Upper lobe of right lung (tissue), 1 donor: ENCODE results near the gene MFAP3L. TPM values are rescaled to one million over a fixed set of nuclear protein-coding genes. Genes with fewer than 3 reads are reported as not detected.
"Not testable (repeated sequence)": the region's sequence is repeated elsewhere in the genome, so short reads cannot be mapped to it uniquely, and the experiment has no call there.

Experiments used
- ATAC-seq: fragments of 200-7000 bp; cut with Tn5 transposase; one replicate; pipeline ENCODE4 v1.9.1; 2020; ENCODE audit warnings: mild to moderate bottlenecking, moderate library complexity
- DNase-seq: peaks from one replicate; pipeline ENCODE4 v3.0.0-alpha.2; 2020
- H3K27ac ChIP-seq: fragments of 200-600 bp; one replicate; pipeline ENCODE4 v1.8.0; 2022
- H3K27me3 ChIP-seq: fragments of 200-600 bp; one replicate; pipeline ENCODE4 v1.8.0; 2022; ENCODE audit warnings: mild to moderate bottlenecking
- H3K36me3 ChIP-seq: fragments of 200-600 bp; one replicate; pipeline ENCODE4 v1.8.0; 2022
- H3K4me1 ChIP-seq: fragments of 200-600 bp; one replicate; pipeline ENCODE4 v1.8.0; 2022
- H3K4me3 ChIP-seq: fragments of 200-600 bp; one replicate; pipeline ENCODE4 v1.8.0; 2022; ENCODE audit warnings: mild to moderate bottlenecking
- H3K9me3 ChIP-seq: fragments of 200-600 bp; one replicate; pipeline ENCODE4 v1.8.0; 2022
- intact Hi-C: fragments of 100-400 bp; cut with DNase I; formaldehyde crosslinking; loops from one replicate; pipeline ENCODE4 v1.11.0; 2022
- total RNA-seq: library from RNA; stranded (reverse); fragmentation: NEBNext Ultra II Directional; extraction: Animal tissue kit (Norgen Biotek cat#: 25700); gene quantifications from one replicate; pipeline ENCODE4 v1.2.1, GENCODE V29; 2021
- TF ChIP-seq, protein P1 (sequence below): fragments of 200-600 bp; IDR thresholded peaks from one replicate; pipeline ENCODE4 v1.8.0; 2022; ENCODE audit warnings: antibody characterized with exemption
- donor health status: DM: no; HTN: yes; CAD: no; lungs with severe emphysema.

MFAP3L gene
- total RNA-seq, 1 donor from 2014 or later: 9.6 TPM

GRCh38 chr4:169948271-169948670, 77.9 kb downstream of the MFAP3L start:
- H3K27ac ChIP-seq: no peak overlapping the region
- intact Hi-C loops: no loop called here

DNA sequence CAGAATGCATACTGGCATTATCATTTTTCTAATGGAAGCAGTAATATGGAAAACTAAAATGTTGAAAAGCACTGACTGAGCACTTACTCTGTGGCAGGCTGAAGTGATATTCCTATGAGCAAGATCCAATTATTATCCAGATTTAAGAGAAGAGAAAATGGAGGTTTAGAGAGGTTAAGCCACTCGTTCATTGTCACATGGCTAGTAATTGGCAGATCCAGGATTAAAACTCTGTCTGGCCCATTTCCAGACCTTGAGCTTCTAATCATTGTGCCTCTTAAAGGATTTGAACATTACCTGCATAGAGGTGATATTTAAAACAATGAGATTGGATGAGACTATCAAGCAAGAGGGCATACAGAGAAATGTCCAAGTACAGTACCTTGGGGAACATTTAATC, 80.6 kb downstream of the MFAP3L start:
- Histone ChIP-seq H3K4me1 (no peaks in the 10 kb centered on the region), H3K27me3 (no peaks in the 10 kb centered on the region), H3K36me3 (no peaks in the 10 kb centered on the region), H3K4me3 (no peak overlapping the region), H3K27ac (no peak overlapping the region), H3K9me3 (no peaks in the 10 kb centered on the region)
- intact Hi-C loops: no loop called here
- DNase-seq: no peak
- no peak for ATAC-seq
- TF ChIP-seq, protein P1, sequence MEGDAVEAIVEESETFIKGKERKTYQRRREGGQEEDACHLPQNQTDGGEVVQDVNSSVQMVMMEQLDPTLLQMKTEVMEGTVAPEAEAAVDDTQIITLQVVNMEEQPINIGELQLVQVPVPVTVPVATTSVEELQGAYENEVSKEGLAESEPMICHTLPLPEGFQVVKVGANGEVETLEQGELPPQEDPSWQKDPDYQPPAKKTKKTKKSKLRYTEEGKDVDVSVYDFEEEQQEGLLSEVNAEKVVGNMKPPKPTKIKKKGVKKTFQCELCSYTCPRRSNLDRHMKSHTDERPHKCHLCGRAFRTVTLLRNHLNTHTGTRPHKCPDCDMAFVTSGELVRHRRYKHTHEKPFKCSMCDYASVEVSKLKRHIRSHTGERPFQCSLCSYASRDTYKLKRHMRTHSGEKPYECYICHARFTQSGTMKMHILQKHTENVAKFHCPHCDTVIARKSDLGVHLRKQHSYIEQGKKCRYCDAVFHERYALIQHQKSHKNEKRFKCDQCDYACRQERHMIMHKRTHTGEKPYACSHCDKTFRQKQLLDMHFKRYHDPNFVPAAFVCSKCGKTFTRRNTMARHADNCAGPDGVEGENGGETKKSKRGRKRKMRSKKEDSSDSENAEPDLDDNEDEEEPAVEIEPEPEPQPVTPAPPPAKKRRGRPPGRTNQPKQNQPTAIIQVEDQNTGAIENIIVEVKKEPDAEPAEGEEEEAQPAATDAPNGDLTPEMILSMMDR: no peak

More at GRCh38 chr4:169948271-169948670, 77.9 kb downstream of the MFAP3L start:
- no peaks in the 10 kb centered on the region for H3K9me3 ChIP-seq
- no peaks in the 10 kb centered on the region for H3K27me3 ChIP-seq
- no peaks in the 10 kb centered on the region for H3K36me3 ChIP-seq
- H3K4me3 ChIP-seq: no peak overlapping the region
- DNase-seq (no peak), ATAC-seq (no peak)
- no peaks in the 10 kb centered on the region for H3K4me1 ChIP-seq
- TF ChIP-seq, protein P1: no peak

DNA sequence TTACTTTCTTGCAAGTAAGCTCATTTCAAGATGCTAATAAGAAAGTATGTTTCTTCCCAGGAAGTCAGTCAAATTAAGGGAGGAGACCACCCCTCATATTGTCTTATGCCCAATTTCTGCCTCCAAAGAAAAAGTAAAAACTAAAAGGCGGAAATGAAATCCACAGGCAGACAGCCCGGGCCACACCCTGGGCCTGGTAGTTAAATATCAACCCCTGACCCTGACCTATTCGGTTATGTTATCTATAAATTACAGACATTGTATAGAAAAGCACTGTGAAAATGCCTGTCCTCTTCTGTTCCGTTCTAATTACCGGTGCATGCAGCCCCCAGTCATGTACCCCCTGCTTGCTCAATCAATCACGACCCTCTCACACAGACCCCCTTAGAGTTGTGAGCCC, 82.6 kb downstream of the MFAP3L start:
- H3K27me3 ChIP-seq, H3K27ac ChIP-seq, ATAC-seq, H3K36me3 ChIP-seq, intact Hi-C loops, H3K4me1 ChIP-seq, H3K9me3 ChIP-seq, H3K4me3 ChIP-seq, DNase-seq: not testable (repeated sequence)

- Histone ChIP-seq H3K4me1 (no peaks in the 10 kb centered on the region), H3K27me3 (no peaks in the 10 kb centered on the region), H3K36me3 (no peaks in the 10 kb centered on the region), H3K4me3 (no peak overlapping the region), H3K27ac (no peak overlapping the region), H3K9me3 (no peaks in the 10 kb centered on the region)
- intact Hi-C loops: no loop called here
- TF ChIP-seq, protein P1: no peak
- no peak for ATAC-seq
- no peak for DNase-seq
These were observed 85.1 kb downstream of the MFAP3L start for GRCh38 chr4:169941141-169941540.

DNA sequence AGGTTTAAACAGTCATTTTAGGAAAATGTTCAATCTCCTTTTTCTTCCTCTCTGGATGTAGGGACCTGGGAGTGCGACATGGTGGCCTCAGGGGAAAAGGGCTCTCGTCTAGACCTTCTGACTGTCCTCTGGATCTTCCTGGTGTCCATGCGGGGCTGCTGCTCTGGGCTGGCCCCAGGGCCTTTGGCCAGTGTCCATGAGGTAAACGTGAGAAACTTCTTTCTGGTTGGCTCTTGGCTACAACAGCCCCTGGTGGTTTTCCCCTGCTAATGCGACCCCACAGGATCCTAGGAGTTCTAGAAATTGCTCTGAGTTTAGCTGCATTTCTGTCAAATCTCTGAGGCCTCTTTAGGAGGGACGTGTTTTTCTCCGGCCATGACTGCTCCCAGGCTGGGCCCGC, 85.7 kb downstream of the MFAP3L start:
- DNase-seq: no peak
- no peak overlapping the region for H3K27ac ChIP-seq
- no peaks in the 10 kb centered on the region for H3K9me3 ChIP-seq
- intact Hi-C loops: no loop called here
- TF ChIP-seq, protein P1: no peak
- ATAC-seq: no peak
- H3K4me3 ChIP-seq: no peak overlapping the region
- H3K27me3 ChIP-seq: no peaks in the 10 kb centered on the region
- no peaks in the 10 kb centered on the region for H3K36me3 ChIP-seq
- no peaks in the 10 kb centered on the region for H3K4me1 ChIP-seq

Other genes with a start within 250 kb of the MFAP3L start
- 8.9 TPM for gene AADAT, start 63.6 kb upstream of the MFAP3L start, total RNA-seq